AG20443 (cell line): Measurements from ENCODE around the gene MAEA.
A peak's percentile ranks its signal among the peaks of the same experiment; 100 is the strongest.

Experiments
- DNase-seq: peaks from one replicate; pipeline ENCODE4 v3.0.0; 2012; ENCODE audit warnings: low spot score, mixed read lengths

Gene MAEA

DNA sequence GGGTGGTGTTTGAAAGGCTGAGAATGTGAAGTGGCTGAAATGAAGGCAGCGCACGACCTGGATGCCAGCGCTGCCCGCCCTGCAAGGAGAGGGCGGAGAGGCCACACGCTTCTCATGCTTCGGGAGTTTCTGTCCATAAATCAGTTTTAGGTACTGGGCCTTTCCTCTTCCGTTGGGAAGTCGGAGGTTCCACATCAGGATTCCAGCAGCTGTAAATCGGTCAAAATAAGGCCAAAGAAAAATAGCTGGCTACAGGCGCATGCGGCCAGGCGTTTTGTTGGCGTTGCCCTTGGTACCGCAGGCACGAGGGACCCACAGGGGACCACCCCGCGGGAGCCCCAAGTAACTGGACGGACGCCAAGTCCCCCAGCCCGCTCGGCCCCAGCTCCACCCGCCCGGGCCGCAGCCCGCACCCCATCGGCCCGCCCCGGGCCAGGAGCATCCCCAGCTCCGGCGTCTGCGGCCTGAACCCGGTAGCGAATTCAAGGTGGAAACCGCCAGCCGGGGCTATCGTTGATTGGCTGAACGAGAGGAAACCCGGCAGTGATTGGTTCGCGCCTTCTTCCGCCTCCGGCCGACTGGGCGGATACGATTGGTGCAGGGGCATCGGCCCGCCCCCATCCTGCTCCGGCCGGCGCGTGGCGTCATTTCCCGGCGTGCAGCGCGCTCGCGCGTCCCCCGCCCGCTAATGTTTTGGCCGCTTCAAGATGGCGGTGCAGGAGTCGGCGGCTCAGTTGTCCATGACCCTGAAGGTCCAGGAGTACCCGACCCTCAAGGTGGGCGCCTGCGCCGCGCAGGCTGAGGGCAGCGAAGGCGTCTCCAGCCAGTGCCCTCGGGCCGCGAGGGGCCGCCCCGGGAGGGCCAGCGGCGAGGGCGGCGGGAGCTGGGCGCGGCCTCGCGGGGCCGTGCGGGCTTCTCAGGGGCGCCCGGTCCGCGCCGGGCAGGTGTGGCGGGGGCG lies at the start of gene MAEA:
MAEA (plus strand) TSS at position 685 of the 958 bp plus-strand sequence; CDS start at position 708, 23 bp downstream.
- DNase-seq = peak; percentile 100

DNA sequence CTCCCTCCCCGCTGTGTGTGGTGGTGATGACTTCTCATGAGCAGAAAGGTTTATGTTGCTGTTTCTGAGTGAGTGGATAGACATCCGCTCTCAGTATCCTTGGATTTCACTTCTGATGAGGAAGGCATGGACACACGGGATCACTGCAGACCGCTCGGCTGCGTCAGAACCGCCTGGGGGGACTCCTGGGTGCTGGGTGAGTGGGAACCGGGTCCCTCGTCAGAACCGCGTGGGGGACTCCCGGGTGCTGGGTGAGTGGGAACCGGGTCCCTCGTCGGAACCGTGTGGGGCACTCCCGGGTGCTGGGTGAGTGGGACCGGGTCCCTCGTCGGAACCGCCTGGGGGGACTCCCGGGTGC lies 49.8 kb upstream of the MAEA start:
- DNase-seq = no peak

DNA sequence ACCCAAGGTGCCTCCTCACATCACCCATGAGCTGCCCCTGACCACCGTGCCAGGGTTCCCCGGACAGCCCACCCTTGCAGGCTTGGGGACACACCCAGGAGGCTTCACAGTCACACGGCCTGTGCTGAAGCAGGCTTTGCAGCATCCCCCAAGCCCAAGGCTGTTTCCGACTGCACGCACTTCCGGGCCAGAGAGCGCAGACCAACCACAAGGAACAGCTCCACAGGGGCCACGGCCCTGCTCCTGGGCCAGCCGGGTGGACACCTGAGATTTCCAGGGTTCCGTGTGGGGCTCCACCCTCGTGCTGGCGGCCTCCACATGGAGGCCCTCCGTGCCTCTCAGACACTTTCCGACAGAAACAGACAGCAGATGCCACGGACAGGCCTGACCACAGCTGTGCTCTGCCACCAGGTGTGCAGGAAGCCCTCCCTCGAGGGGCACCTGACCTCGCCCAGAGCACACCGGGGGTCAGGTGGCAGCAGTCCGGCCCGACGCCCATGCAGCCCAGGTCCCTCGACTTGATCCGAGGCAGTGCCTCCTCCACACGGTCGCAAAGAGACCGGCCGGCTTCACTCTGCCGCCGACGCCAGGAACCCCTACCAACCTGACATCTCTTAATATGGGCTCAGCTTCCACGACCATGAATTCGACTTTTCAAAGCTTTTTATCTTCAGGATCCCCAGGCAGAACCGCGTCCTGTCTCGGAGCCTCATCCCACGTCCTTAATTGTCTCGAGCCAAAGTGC lies 48.8 kb upstream of the MAEA start:
- no peak for DNase-seq

DNA sequence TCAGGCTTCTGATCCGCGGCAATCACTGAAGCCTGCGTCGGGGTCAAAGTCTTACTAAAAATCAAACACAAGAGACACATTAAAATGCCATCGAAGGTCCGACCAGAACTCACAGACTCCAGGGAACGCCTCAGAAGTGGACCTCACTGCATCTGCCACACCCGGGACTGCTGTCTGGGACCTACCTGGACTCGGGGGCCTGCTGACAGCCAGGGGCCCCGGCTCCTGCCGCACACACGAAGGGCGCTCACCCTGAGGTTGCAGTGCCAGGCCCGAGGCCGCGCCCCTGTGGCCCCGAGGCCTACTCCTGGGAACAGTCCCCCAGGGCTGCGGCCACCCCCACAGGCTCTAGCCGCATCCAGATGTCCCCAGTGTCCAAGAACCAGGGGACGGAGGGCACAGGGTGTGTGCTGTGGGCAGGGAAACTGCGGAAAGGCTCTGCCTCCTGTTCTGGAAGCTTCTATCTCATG lies 48.2 kb upstream of the MAEA start:
- no peak for DNase-seq

DNA sequence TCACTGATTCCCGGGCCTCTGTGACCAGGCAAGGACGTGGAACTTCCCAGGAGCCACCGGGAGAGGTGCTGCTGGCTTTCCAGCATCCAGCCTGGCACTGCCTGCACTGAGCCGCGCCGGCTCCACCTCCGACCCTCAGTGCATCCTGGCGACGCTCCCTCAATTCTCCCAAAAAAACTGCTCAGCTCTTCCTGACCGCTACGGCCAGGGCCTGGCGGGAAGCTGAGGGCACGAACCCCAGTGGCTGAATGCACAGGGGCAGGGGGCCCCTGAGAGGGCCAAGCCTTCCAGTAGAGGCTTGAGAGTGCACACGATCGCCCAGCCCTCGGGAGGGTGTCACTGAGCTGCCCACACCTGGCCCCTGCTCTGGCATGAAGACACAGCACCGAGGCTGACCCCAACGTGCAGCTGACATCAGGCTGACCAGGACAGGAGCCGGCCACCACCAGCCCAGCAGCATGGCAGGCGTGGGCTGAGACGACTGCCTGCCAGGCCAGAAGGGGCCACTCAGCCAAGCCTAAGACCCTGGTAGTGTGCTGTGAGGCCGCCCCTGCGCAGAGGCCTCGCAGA lies 47.7 kb upstream of the MAEA start:
- no peak for DNase-seq

DNA sequence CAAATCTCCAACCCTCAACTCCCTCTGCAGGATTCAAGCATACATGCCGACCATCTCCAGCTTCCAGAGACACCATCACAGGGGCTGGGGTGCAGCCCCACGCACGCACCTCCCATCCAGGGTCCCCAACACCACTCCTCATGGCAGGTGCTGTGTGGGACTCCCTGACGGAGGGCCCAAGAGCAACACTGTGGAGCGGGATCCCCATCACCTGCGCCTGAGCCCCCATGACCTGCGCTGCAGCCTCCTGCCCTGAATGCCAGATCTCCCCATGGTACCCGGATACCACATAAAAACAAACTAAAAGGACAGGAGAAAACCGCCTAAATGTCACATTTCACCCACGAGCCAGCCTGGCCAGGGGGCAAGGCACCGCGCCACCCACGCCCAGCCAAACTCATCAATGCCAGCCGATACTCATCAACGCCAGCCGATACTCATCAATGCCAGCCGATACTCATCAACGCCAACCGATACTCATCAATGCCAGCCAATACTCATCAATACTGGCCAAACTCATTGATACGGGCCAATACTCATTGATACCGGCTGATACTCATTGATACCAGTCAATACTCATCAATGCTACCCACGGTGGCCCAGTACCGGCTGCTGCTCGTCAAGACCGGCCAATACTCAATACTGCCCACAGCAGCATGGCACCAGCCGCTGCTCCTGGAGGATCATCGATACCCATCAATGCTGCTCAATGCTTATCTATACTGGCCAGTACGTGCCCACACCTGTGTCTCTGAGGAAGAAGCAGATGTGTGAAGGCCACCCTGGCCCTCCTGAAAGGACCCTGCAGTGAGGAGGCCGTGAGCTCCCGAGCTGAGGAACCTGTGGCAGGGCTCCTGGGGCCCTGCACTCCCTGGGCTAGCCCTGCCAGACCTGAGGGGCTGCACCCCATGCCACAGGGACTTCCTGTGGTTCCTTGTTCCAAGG lies 46.9 kb upstream of the MAEA start:
- DNase-seq = no peak

DNA sequence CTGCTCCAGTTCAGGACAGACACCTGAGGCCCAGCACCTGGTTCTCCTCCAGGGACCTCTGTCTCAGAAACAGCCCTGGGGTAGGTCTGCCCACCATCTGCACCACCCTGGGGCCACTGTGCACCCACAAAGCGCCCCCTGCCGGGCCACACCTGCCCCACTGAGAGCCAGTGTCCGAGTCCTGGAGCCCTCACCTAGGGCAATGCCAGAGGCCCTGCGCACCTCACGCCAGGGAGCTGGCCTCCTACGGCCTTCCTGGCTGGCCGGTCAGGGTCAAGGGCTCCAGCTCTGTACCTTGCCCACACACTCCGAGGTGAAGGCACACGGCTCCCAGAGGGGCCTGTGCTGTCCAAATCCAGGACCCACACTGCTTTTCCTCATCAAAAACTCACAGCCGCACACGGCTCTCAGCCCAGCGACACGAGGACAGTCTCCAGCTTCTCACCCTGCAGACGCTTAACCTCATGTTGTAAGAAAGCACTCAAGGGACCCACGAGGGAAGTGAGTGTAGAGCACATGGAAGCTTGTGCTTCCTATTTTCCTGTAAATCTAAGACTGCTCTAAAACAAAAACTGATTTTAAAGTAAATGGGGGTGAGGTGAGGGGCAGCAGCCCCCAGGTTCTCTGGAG lies 46.1 kb upstream of the MAEA start:
- peak; percentile 5 for DNase-seq

DNA sequence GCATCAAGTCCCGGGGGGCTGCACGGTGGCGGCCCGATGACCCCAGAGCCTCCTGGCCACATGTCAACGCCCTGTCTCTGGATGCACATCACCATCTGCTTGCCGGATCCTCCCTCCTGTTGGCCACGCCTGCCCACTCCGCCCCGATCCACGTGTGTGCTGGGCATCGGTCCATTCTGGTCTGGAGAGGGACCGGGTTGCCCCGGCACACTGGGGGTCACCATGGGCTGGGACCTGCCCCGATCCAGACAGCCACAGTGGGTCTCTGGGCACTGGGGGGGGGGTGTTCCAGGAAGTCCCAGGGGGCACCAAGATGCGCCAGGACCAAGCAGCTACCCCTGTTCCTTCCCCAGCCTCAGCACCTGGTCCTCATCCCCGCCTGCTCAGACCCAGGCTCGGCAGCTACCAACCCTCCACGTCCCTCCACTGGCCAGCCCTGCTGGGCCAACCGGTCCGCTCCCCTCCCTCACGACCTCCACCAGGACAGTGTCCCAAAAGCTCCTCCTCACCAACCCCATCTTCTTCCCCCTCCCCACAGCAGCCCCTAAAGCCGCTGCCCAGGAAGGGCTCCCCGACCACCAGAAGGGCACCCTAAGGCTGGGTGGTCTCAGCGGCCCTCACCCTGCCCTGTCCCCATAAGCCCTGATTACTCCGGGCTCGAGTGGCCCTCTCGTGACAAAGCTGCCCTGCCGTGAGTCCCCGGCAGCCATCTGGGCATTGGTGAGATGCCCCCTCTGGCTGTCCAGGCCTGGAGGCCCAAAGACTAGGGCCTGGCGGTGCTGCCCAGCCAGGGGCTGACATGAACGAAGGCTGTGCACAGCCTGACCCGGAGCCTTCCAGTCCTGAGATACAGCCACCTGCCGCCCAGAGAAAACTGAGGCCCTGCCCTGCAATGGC lies 45.4 kb upstream of the MAEA start:
- peak; percentile 49 for DNase-seq

DNA sequence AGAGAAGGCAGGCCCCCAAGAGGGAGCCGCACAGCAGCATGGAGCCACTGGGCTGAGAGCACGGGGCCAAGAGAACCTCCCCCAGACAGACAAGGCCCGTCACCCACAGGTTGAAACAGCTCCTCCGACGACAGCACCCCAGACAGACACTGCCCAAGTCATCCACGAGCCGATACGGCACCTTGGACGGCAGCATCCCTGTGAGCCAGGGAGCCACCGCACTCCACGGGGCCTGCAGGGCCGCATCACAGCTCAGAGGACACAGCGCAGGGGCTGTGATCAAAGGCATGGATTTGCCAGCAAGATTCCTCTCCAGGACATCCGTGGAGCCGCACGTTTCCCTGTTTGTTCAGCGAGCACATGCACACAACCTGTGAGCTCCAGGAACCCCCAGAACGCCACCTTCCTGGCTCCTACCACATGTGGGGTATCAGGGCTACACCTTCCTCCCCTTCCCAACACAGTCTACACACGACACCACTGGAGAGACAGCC lies 44.7 kb upstream of the MAEA start:
- DNase-seq = peak; percentile 2

DNA sequence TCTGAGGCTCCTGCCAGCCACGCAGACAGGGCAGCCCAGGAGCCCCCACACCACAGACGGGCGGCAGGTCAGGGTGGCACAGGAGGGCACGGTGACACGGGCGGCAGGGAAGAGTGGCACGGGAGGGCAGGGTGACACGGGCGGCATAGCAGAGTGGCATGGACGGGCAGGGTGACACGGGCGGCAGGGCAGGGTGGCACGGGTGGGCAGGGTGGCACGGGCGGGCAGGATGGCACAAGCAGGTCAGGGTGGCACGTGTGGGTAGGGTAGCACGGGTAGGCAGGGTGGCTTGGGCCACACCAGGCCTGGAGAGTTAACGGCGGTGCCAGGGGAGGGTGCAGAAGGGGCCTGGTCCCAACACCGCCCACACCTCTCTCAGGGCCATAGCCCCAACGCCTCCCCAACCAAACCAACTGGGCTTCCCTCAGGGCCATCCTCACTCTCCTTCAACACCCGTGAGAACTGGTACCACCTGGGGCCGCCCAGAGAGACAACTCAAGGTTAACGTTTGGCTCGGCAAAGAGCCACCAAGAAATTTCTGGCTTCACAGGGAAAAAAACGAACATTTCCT lies 44.1 kb upstream of the MAEA start:
- peak; percentile 3 for DNase-seq

DNA sequence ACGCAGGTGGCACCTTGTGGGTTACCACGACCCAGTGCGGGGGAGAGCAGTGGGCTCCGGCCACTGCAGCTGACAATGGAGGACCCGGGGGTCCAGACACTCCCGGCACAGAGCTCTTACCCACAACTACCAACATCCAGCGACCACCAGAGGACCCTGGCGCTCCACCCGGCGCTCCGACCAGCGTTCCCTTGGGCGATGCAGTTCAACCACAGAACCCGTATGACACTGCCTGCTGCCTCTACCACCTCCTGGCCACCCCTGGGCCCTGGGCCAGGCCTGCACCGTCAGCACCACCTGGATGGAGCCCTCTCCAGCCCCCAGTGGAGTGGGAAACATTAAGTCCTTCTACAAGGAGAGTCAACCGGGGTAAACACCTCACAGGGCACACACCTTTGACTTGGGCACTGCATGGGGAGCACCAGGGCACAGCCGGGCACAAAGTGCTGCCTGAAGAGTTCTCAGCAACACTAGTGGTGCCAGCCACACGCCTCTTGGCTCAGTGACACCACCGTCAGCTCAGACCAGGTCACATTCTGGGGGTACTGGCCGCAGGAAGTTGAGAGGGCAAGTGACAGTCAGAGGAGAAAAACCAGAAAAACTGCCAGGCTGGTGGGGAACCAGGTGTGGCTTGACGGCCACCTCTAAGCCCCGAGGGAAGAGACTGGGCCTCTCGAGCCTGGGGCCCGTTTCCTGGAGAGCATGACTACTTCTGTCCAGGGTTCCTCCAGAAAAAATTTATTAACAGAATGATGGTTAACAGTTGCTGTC lies 43.4 kb upstream of the MAEA start:
- DNase-seq = peak; percentile 11

DNA sequence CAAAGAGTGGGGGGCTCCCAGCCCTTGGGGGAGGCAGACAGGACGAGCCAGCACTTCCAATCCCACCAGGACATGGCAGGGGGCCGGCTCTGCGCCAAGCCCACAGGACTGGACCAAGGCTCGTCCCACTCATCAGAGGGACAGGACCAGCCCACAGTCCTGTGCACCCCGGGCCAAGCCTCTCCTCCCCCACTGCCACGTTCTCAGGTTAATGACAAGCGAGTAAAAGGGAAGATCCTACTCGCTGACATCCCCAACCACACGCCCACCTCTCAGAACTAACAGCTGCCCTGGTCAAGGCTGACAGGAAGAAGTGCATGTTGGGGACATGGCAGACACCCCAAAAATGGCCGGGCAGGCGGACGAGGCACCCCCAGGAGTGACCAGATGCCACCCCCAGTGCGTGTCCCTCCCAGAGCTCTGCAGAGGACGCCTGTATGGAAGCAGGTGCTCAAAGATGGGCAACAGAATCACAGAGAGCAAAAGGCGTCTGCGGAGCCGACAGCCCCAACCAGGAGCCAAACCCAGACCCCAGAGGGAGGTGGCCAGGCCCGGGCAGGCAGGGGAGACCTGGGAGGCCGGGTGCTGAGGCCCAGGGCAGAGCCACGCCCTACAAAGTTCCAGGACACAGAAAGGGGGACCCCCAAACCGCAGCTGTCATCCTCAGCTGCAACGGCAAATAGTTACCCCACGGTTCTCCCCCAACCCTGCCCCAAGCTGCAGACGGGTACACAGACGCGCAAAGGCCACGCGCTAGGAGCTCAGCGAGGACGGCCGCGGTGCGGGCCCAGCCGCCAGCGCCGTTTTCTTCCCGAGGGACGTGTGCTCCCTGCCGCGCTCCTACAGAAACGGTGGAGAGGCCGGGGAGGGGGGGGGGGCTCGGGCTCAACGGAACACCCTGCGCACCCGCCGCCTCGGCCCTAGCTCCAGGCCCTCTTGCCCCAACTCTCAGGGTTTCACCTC lies 42.5 kb upstream of the MAEA start:
- DNase-seq = peak; percentile 31

DNA sequence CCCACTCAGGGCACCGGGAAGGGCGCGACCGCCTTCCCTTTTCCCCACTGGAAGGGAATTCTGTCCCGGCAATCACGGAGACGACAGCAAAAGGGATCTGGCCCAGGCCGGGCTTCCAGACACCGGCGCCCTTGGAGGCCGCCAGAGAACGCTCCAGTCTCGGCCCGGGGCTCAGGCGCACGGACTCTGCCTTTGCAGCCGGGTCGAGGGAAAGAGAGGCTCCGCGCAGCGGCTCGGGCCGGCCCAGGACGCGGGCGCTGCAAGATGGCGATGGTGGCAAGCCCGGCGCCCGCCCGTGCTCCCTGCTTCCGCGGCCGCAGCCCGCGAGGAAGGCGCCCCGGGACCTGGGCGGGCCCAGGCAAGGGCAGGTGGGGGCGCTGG lies 41.8 kb upstream of the MAEA start:
- DNase-seq = no peak

DNA sequence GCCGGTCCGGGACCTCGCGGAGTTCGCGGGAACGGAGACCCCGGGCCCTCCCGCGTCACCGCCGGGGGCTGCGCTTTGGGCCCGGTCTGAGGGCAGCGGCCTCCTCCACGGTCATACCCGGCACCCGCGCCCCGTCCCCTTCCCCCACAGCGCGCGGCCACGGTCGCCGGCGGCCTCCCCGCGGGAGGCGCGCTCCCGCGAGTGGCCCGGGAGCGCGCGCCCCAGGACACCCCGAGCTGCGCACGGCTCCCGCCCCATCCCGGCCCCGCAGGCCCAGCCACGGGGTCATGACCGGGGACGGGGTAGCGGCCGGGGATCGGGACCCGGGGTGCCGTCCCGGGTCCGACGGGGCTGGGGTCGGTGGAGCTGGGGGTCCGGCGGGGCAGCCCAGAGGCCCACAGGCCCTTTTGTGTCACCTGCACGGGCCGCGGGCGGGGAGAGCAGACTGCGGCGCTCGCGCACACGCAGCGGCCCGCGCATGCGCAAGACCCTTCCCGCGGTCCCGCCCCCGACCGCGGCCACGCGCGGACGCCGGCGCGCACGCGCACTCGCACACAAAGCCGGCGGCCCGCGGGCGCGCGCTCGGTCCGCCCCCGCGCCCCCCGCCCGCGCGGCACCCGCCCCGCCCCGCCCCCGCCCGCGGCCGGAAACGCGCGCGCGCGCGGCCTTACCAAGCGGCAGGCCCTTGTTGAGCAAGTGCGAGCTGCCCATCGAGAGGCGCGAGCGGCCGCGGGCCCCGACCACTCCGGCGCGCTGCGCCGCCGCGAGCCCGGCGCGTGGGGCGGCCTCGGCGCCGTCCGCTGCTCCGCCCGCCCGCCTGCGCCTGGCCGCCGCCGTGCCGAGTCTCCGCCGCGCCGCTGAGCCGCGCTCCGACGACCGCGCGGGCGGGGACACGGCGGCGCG lies 41.2 kb upstream of the MAEA start, which contains the start of gene CTBP1:
CTBP1 (minus strand) TSS at position 886 of the 903 bp plus-strand sequence. CDS start 7,799 bp downstream, outside the sequence.
- peak; percentile 100 for DNase-seq

DNA sequence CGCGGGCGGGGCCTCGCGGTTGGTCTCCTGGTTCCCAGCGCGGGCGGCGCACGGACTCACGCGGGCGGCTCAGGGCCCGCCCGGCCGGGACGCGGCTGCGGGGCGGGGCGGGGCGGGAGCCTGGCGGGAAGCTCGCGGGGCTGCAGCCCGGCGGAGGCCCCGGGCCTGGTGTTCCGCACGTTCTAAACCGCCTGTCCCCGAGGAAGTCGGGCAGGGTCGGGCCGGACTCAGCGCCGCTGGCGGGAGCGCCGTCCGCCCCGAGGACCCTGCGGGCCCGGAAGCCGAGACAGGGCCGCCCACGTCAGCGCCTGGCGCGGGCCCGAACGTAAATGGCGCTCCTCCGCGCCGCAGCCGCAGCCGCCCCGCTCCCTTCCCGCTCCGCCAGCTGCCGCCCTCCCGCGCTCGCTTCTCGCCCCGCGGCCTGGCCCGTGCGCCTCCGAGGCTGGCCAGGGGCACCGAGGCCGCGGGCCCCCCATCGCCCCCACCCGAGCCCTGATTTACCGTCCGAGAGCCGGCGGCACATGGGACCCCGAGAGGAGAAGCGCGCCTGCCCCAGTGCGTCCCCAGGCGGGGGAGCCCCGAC lies 40.5 kb upstream of the MAEA start:
- peak; percentile 96 for DNase-seq
